Tibial nerve (tissue), 4 donors: ENCODE measurements around the gene CXCR6.

Experiments
- CTCF ChIP-seq, 5 experiments: fragments of 200-600 bp in 3 of 5; fragments of 450-650 bp in 2 of 5; sonication (generic) in 3 of 5; IDR thresholded peaks; one replicate each; pipeline ENCODE4 v1.5.1; 2016 to 2019; ENCODE audit warnings: antibody characterized with exemption in 5 of 5, mild to moderate bottlenecking in 3 of 5, moderate library complexity in 2 of 5
- EP300 ChIP-seq, 2 donors: sonication (generic); formaldehyde crosslinking; IDR thresholded peaks; one replicate each; pipeline ENCODE4 v1.6.1; 2017; ENCODE audit warnings: antibody characterized with exemption in 2 of 2, mild to moderate bottlenecking in 1 of 2
- POLR2A ChIP-seq, 2 donors: fragments of 450-650 bp; IDR thresholded peaks; one replicate each; pipeline ENCODE4 v1.6.1; 2017; ENCODE audit warnings: antibody characterized with exemption in 2 of 2, mild to moderate bottlenecking in 2 of 2, moderate library complexity in 2 of 2

DNA sequence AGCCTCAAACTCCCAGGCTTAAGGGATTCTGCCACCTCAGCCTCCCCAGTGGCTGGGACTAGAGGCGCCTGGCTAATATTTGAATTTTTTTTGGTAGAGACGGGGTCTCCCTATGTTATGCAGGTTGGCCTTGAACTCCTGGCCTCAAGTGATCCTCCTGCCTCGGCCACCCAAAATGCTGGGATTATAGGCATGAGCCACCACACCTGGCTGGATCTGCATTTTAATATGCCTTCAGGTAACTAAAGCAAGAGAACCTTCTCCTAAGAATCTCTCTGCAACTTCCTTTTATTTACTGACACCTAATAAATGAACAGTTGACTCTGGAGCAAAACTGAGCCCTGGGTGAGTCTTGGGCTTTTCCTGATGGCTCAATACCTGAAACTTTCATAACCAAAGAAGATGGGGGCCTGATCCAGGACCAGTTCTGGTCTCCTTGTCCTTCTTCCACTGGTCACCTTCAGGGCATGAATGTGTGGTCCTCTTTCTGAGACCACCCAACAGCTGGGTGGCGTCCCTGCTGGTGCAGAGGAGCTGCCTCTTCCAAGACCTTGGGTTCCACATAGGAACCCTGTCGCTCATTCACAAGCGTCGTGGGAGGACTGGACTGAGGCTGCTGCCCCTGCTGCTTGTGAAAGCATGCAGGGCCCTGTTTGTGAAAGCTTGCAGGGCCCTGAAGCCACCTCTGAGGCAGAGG, 28.8 kb upstream of the CXCR6 start:
- TF ChIP-seq CTCF (IDR thresholded peaks at IDR 0.05), result no peak
- no peak for TF ChIP-seq EP300 (IDR thresholded peaks at IDR 0.05)
- no peak for TF ChIP-seq POLR2A (IDR thresholded peaks at IDR 0.05)
